Fibroblast of the conjunctiva (primary cell): Measurements from ENCODE around the gene S100A11.

ENCODE experiments used
- DNase-seq: peaks from one replicate; pipeline ENCODE4 v3.0.0-alpha.2; 2010; ENCODE audit warnings: low read depth

Gene S100A11

GRCh38 chr1:151984313-151984956, 52.4 kb downstream of the S100A11 start:
- DNase-seq = no peak
